H9 (cell line): ENCODE data around the gene HIRIP3. TPM values are rescaled to one million over a fixed set of nuclear protein-coding genes. Genes with fewer than 3 reads are reported as not detected.

Experiments used
- DNase-seq: peaks from one replicate; pipeline ENCODE4 v3.0.0-alpha.2; 2017
- H2AFZ ChIP-seq: one replicate; pipeline ENCODE4 v1.6.1; 2013; ENCODE audit warnings: mild to moderate bottlenecking, low read length, control low read depth, moderate library complexity
- H2AK5ac ChIP-seq: 2 replicates; pipeline ENCODE4 v1.6.1; 2013; ENCODE audit warnings: low read length, control low read depth, mixed read lengths; ENCODE audit not compliant: insufficient read length
- H2BK120ac ChIP-seq: one replicate; pipeline ENCODE4 v1.6.1; 2013; ENCODE audit warnings: low read depth, mild to moderate bottlenecking, low read length, control low read depth, inconsistent platforms; ENCODE audit not compliant: poor library complexity, severe bottlenecking
- H2BK12ac ChIP-seq: 2 replicates; pipeline ENCODE4 v1.6.1; 2013; ENCODE audit warnings: low read length, control low read depth, mixed read lengths, low read depth; ENCODE audit not compliant: insufficient read length
- H2BK15ac ChIP-seq: 2 replicates; pipeline ENCODE4 v1.6.1; 2013; ENCODE audit warnings: low read depth, low read length, control low read depth
- H2BK20ac ChIP-seq: one replicate; pipeline ENCODE4 v1.6.1; 2013; ENCODE audit warnings: low read depth, mild to moderate bottlenecking, low read length, control low read depth, inconsistent platforms; ENCODE audit not compliant: poor library complexity, severe bottlenecking
- H2BK5ac ChIP-seq: 2 replicates; pipeline ENCODE4 v1.6.1; 2013; ENCODE audit warnings: low read length, control low read depth, mixed read lengths; ENCODE audit not compliant: insufficient read length
- H3K14ac ChIP-seq: 2 replicates; pipeline ENCODE4 v1.6.1; 2013; ENCODE audit warnings: low read length, control low read depth; ENCODE audit not compliant: insufficient read depth
- H3K18ac ChIP-seq: 2 replicates; pipeline ENCODE4 v1.6.1; 2013; ENCODE audit warnings: low read depth, mild to moderate bottlenecking, mixed read lengths, low read length, control low read depth; ENCODE audit not compliant: insufficient read length
- H3K23ac ChIP-seq: 2 replicates; pipeline ENCODE4 v1.6.1; 2013; ENCODE audit warnings: low read length, control low read depth, mixed read lengths, low read depth; ENCODE audit not compliant: insufficient read length
- H3K23me2 ChIP-seq: 2 replicates; pipeline ENCODE4 v1.6.1; 2013; ENCODE audit warnings: low read depth, mild to moderate bottlenecking, mixed read lengths, low read length, control low read depth; ENCODE audit not compliant: insufficient read length, poor library complexity, severe bottlenecking
- H3K27ac ChIP-seq: 2 replicates; pipeline ENCODE4 v1.5.1; 2013; ENCODE audit warnings: low read length, control low read depth, mixed read lengths, low read depth; ENCODE audit not compliant: insufficient read length
- H3K27me3 ChIP-seq: 2 replicates; pipeline ENCODE4 v1.6.1; 2013; ENCODE audit warnings: low read length, control low read depth, inconsistent platforms; ENCODE audit not compliant: insufficient read depth
- H3K4ac ChIP-seq: 2 replicates; pipeline ENCODE4 v1.6.1; 2013; ENCODE audit warnings: low read depth, mild to moderate bottlenecking, control low read depth, inconsistent platforms, low read length, moderate library complexity
- H3K4me1 ChIP-seq: 2 replicates; pipeline ENCODE4 v1.6.1; 2013; ENCODE audit warnings: low read length, control low read depth, inconsistent platforms; ENCODE audit not compliant: insufficient read depth
- H3K4me2 ChIP-seq: 2 replicates; pipeline ENCODE4 v1.6.1; 2013; ENCODE audit warnings: low read length, control low read depth, mixed read lengths; ENCODE audit not compliant: insufficient read length, insufficient read depth
- H3K56ac ChIP-seq: 2 replicates; pipeline ENCODE4 v1.6.1; 2013; ENCODE audit warnings: low read depth, mild to moderate bottlenecking, mixed read lengths, low read length, control low read depth; ENCODE audit not compliant: insufficient read length
- H3K79me1 ChIP-seq: 2 replicates; pipeline ENCODE4 v1.6.1; 2013; ENCODE audit warnings: low read depth, mild to moderate bottlenecking, moderate library complexity, low read length, control low read depth, inconsistent platforms; ENCODE audit not compliant: insufficient read depth, poor library complexity, severe bottlenecking
- H3K79me2 ChIP-seq: 2 replicates; pipeline ENCODE4 v1.6.1; 2013; ENCODE audit warnings: low read length, control low read depth, inconsistent platforms; ENCODE audit not compliant: insufficient read depth
- H3K9ac ChIP-seq: 2 replicates; pipeline ENCODE4 v1.6.1; 2013; ENCODE audit warnings: low read length, control low read depth, mixed read lengths; ENCODE audit not compliant: insufficient read length; ENCODE audit errors: extremely low read depth
- H3K9me3 ChIP-seq: one replicate; pipeline ENCODE4 v1.6.1; 2013; ENCODE audit warnings: low read depth, low read length, inconsistent platforms; ENCODE audit not compliant: control insufficient read depth
- H3T11ph ChIP-seq: one replicate; pipeline ENCODE4 v1.6.1; 2013; ENCODE audit warnings: mild to moderate bottlenecking, low read length, control low read depth, inconsistent platforms
- H4K20me1 ChIP-seq: one replicate; pipeline ENCODE4 v1.6.1; 2013; ENCODE audit not compliant: control insufficient read depth, insufficient read length, insufficient read depth
- H4K5ac ChIP-seq: 2 replicates; pipeline ENCODE4 v1.6.1; 2013; ENCODE audit warnings: low read depth, mild to moderate bottlenecking, mixed read lengths, low read length, control low read depth; ENCODE audit not compliant: insufficient read length
- H4K8ac ChIP-seq: replicated peaks from 2 replicates; pipeline ENCODE4 v1.6.1; 2013; ENCODE audit warnings: low read length, control low read depth, mixed read lengths, low read depth; ENCODE audit not compliant: insufficient read length
- H4K91ac ChIP-seq: 2 replicates; pipeline ENCODE4 v1.6.1; 2013; ENCODE audit warnings: low read depth, mild to moderate bottlenecking, moderate library complexity, mixed read lengths, low read length, control low read depth; ENCODE audit not compliant: insufficient read length
- H3K27ac Mint-ChIP-seq, 3 experiments: 2 replicates in 2 of 3; 3 replicates in 1 of 3; pipeline ENCODE4 v1.8.0; 2020 to 2021; ENCODE audit warnings: mixed read lengths in 3 of 3, mild to moderate bottlenecking in 1 of 3, moderate library complexity in 1 of 3
- H3K27me3 Mint-ChIP-seq: 2 replicates; pipeline ENCODE4 v1.8.0; 2021; ENCODE audit warnings: low read depth, mild to moderate bottlenecking, moderate library complexity, mixed read lengths
- H3K36me3 Mint-ChIP-seq, 3 experiments: 2 replicates in 2 of 3; 3 replicates in 1 of 3; pipeline ENCODE4 v1.8.0; 2020 to 2021; ENCODE audit warnings: low read depth in 3 of 3, mixed read lengths in 3 of 3; ENCODE audit not compliant: insufficient read depth in 1 of 3
- H3K4me1 Mint-ChIP-seq, 2 experiments: 2 replicates each; pipeline ENCODE4 v1.8.0; 2020; ENCODE audit warnings: mixed read lengths in 2 of 2
- H3K4me3 Mint-ChIP-seq, 2 experiments: 2 replicates in 1 of 2; 3 replicates in 1 of 2; pipeline ENCODE4 v1.8.0; 2020 to 2021; ENCODE audit warnings: mild to moderate bottlenecking in 2 of 2, mixed read lengths in 2 of 2, moderate library complexity in 1 of 2
- H3K9me3 Mint-ChIP-seq, 2 experiments: 2 replicates in 1 of 2; 3 replicates in 1 of 2; pipeline ENCODE4 v1.8.0; 2020; ENCODE audit warnings: mild to moderate bottlenecking in 2 of 2, mixed read lengths in 2 of 2, moderate library complexity in 1 of 2
- WGBS: extraction: QIAGEN DNeasy Blood & Tissue Kit; methylation state at CpG from one replicate; pipeline ENCODE4 v1.1.7; 2013; ENCODE audit warnings: missing lambda C conversion rate, low lambda C conversion rate, mixed read lengths; ENCODE audit not compliant: insufficient read length; ENCODE audit errors: extremely low coverage; 5-methylcytosine and 5-hydroxymethylcytosine counted together
- total RNA-seq: library from RNA; stranded (reverse); gene quantifications from 2 replicates; pipeline ENCODE4 v1.2.1, GENCODE V29; 2021
- TF ChIP-seq, protein P1 (sequence below): fragments of 200-600 bp; sonication (generic); conservative IDR thresholded peaks from 3 replicates; pipeline ENCODE4 v1.8.0; 2021; ENCODE audit warnings: antibody characterized with exemption, mild to moderate bottlenecking

The HIRIP3 gene
- total RNA-seq, 1 experiment from 2014 or later, result 21.6 TPM

DNA sequence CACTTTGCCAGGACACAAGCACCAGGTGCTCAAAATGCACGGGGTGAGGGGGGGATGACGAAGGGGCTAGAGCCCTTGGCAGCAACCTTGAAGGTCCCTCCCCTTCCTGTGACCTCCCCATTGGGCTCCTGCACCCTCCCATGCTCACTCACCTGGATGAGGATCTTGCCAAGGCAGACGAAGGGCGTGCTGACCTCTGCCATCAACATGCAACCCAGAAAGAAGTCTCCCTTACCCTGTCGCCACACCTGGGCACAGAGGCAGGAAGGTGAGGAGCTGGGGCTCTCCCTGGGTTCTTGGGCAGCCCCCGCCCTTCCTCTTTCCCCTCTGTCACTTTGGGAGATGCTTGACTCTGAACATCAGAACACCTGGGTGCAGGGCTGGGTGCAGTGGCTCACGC is 30.2 kb upstream of the HIRIP3 start:
- Histone ChIP-seq H3K9ac (no peak overlapping the region), H4K8ac (no peak overlapping the region), H3K4me2 (no peak overlapping the region), H3K14ac (no peak overlapping the region), H2AFZ (no peak overlapping the region), H3K9me3 (no peaks in the 10 kb centered on the region), H3T11ph (no peak overlapping the region), H3K79me1 (no peaks in the 10 kb centered on the region), H2BK20ac (no peak overlapping the region), H2BK12ac (no peak overlapping the region), H3K79me2 (no peaks in the 10 kb centered on the region; the same call in 1 of the 2 replicates), H3K27ac (no peak overlapping the region), H2BK120ac (no peak overlapping the region), H2BK5ac (no peak overlapping the region), H3K4me1 (peaks cover 3% of the 10 kb centered on the region; the same call in 1 of the 2 replicates), H4K20me1 (no peaks in the 10 kb centered on the region), H3K56ac (no peak overlapping the region), H4K5ac (no peak overlapping the region), H2BK15ac (no peak overlapping the region), H4K91ac (no peak overlapping the region), H3K18ac (no peak overlapping the region), H3K27me3 (no peaks in the 10 kb centered on the region), H3K4ac (no peak overlapping the region), H2AK5ac (no peak overlapping the region), H3K23me2 (peaks cover 15% of the 10 kb centered on the region), H3K23ac (no peak overlapping the region)
- TF ChIP-seq, protein P1, sequence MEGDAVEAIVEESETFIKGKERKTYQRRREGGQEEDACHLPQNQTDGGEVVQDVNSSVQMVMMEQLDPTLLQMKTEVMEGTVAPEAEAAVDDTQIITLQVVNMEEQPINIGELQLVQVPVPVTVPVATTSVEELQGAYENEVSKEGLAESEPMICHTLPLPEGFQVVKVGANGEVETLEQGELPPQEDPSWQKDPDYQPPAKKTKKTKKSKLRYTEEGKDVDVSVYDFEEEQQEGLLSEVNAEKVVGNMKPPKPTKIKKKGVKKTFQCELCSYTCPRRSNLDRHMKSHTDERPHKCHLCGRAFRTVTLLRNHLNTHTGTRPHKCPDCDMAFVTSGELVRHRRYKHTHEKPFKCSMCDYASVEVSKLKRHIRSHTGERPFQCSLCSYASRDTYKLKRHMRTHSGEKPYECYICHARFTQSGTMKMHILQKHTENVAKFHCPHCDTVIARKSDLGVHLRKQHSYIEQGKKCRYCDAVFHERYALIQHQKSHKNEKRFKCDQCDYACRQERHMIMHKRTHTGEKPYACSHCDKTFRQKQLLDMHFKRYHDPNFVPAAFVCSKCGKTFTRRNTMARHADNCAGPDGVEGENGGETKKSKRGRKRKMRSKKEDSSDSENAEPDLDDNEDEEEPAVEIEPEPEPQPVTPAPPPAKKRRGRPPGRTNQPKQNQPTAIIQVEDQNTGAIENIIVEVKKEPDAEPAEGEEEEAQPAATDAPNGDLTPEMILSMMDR, result no peak
- H3K36me3 Mint-ChIP-seq, result peaks cover 6 to 16% (median 10%) of the 10 kb centered on the region in 3 experiments; a peak in 5 of 7 replicates
- DNase-seq, result no peak
- peak overlapping the region in 1 of 3 experiments; percentile 43; a peak in 1 of 7 replicates for H3K27ac Mint-ChIP-seq
- H3K27me3 Mint-ChIP-seq, result no peaks in the 10 kb centered on the region; the same call in 1 of the 2 replicates
- H3K9me3 Mint-ChIP-seq, result no peaks in the 10 kb centered on the region; a peak in 1 of 5 replicates
- no peak overlapping the region for H3K4me3 Mint-ChIP-seq
- peaks cover 16 to 32% of the 10 kb centered on the region in 2 experiments for H3K4me1 Mint-ChIP-seq
- WGBS, result no CpG with 5 or more reads among the region's 7 CpGs
